Islet precursor cell (in vitro differentiated cells): ENCODE results near the gene DGKA.
"Not testable (repeated sequence)": the region's sequence is repeated elsewhere in the genome, so short reads cannot be mapped to it uniquely, and the experiment has no call there.

Experiments used
- DNase-seq: peaks from one replicate; pipeline ENCODE4 v3.0.0-alpha.2; 2018

The DGKA gene

GRCh38 chr12:55930771-55931316 is at the start of gene DGKA:
Gene DGKA (plus strand): TSS chr12:55931162. CDS start chr12:55936504, 5,342 bp downstream.
- peak; percentile 71 for DNase-seq

- DNase-seq = no peak
These were observed 45.8 kb upstream of the DGKA start for GRCh38 chr12:55885113-55885512.

GRCh38 chr12:55891310-55891709 is 39.7 kb upstream of the DGKA start:
- DNase-seq = no peak

- DNase-seq = no peak
These were observed 37.2 kb upstream of the DGKA start for GRCh38 chr12:55893723-55894122.

GRCh38 chr12:55899082-55899481 is 31.9 kb upstream of the DGKA start:
- no peak for DNase-seq

GRCh38 chr12:55901881-55902490 is 29.0 kb upstream of the DGKA start:
- DNase-seq = no peak

GRCh38 chr12:55906056-55906455 is 24.9 kb upstream of the DGKA start:
- no peak for DNase-seq

GRCh38 chr12:55908726-55909512 is 22.0 kb upstream of the DGKA start:
- DNase-seq = peak; percentile 30

- DNase-seq = no peak
These were observed 21.5 kb upstream of the DGKA start for GRCh38 chr12:55909513-55909884.

GRCh38 chr12:55912908-55913307 is 18.1 kb upstream of the DGKA start:
- DNase-seq = no peak

GRCh38 chr12:55915482-55915859 is 15.5 kb upstream of the DGKA start:
- DNase-seq = peak; percentile 4

GRCh38 chr12:55919032-55919431 is 11.9 kb upstream of the DGKA start:
- not testable (repeated sequence) for DNase-seq

- no peak for DNase-seq
These were observed 8.8 kb upstream of the DGKA start for GRCh38 chr12:55922126-55922525.

- DNase-seq = not testable (repeated sequence)
These were observed 7.3 kb upstream of the DGKA start for GRCh38 chr12:55923648-55924047.

- no peak for DNase-seq
These were observed 5.6 kb upstream of the DGKA start for GRCh38 chr12:55925371-55925770.

- no peak for DNase-seq
These were observed 4.9 kb upstream of the DGKA start for GRCh38 chr12:55925870-55926737.

- DNase-seq = peak; percentile 98
These were observed 4.0 kb upstream of the DGKA start for GRCh38 chr12:55926738-55927587.

GRCh38 chr12:55927588-55928502 is 3.1 kb upstream of the DGKA start, which contains the start of gene PYM1:
Gene PYM1 (minus strand): TSS chr12:55927894. CDS start chr12:55927761, 133 bp downstream.
- peak; percentile 97 for DNase-seq

- DNase-seq = no peak
These were observed 1.6 kb upstream of the DGKA start for GRCh38 chr12:55929306-55929791.

- no peak for DNase-seq
These were observed 386 bp downstream of the DGKA start for GRCh38 chr12:55931317-55931779.
